A549 treated with DMSO at 1 μM for 4 hours (cell line): Measurements from ENCODE around the gene ELSPBP1. TPM values are rescaled to one million over a fixed set of nuclear protein-coding genes. Genes with fewer than 3 reads are reported as not detected.

ENCODE experiments used
- total RNA-seq: library from RNA; stranded (reverse); fragments of 200-300 nt; extraction: Qiagen RNA extraction; gene quantifications from 5 replicates; pipeline ENCODE4 v1.2.3, GENCODE V29; 2022; ENCODE audit warnings: low read depth

The ELSPBP1 gene
- total RNA-seq, result 0.10 TPM in 1 of 5 replicates, not detected in the others

DNA sequence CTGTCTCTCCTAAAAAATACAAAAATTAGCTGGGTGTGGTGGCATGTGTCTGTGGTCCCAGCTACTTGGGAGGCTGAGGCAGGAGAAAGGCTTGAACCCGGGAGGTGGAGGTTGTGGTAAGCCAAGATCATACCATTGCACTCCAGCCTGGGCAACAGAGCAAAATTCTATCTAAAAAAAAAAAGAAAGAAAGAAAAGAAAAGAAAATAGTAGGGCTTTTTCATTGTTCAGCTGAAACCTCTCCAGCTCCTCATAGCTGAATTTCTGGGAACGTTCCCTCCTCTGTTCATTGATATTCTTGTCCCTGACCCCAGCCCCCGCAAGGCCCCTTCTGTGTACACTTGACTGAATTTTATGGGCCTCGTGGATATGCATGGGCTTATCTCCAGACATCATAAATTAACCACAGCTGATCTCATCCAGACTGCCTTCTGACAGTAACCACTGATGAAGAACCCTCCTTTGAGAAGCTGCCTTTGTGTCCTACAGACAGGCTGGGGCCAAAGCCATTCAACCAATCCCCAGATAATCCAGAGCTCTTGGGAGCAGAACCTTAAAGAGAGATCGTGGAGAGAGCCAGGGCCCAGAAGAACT is at the start of gene ELSPBP1:
ELSPBP1 (plus strand) TSS at position 424 of the 594 bp plus-strand sequence. CDS start 14,036 bp downstream, outside the sequence.

DNA sequence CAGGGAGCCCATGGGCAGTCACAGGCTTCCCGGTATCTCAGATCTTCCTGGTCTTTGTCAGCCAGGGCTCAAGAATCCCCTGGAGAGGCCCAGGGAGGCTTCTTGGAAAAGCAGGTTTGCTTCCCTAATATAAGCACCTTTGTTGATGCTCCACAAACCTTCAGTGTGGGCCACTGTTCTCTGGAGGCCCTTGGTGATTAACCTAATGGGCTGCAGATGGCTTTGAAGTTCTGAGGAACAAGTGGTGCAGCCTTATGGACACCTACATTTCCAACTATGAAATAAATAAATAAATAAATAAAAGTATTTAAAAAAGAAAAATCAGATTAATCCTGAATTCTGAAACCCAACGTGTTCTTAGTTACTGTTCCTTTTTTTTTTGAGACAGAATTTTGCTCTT is 2.4 kb upstream of the ELSPBP1 start, which contains the start of gene BSPH1:
BSPH1 (minus strand) TSS at position 101 of the 400 bp plus-strand sequence; CDS start at position 12, 89 bp downstream.

DNA sequence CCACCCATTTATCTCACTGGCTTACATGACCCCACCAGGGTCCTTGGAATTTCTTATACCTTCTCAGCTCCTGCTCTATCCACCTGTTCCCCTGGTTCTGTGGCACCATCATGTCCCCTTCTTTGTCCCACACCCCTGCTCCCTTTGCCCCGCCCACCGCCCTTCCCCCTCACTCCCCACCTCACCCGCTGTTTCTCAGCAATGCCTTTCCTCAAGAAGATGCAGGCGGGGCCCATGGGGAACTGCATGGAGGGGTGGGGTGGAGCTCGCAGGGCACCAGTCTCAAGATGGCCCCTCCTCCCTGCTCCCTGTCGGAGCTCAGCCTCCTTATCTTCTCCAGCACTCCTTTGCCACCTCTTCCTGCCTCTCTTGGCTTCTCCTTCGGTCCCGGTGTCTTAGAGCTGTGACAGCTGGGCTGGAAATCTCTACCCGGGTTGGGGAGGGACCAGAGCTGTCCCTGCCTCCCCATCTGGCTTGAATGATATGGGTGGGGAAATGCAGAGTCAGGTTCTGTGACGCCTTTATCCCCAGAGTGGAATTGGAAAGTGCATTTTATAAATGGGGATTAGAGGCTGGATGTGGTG is 49.3 kb downstream of the ELSPBP1 start, which contains the start of gene CABP5:
CABP5 (minus strand) TSS at position 405 of the 584 bp plus-strand sequence; CDS start at position 248, 157 bp downstream.

Other genes with a start within 250 kb of the ELSPBP1 start
- gene NOP53, start 249.1 kb upstream of the ELSPBP1 start, total RNA-seq, result 227 to 326 TPM (median 233 TPM) in 5 replicates
- gene SELENOW, start 215.9 kb upstream of the ELSPBP1 start, total RNA-seq, result 102 to 159 TPM (median 147 TPM) in 5 replicates
- gene TPRX1, start 190.1 kb upstream of the ELSPBP1 start, total RNA-seq, result not detected in 5 replicates
- gene CRX, start 172.7 kb upstream of the ELSPBP1 start, total RNA-seq, result not detected in 5 replicates
- not detected in 5 replicates for gene TPRX2, start 135.4 kb upstream of the ELSPBP1 start, total RNA-seq
- gene SULT2A1, start 108.3 kb upstream of the ELSPBP1 start, total RNA-seq, result not detected in 5 replicates
- gene BSPH1, start 2.5 kb upstream of the ELSPBP1 start, total RNA-seq, result not detected in 5 replicates
- not detected in 5 replicates for gene CABP5, start 49.4 kb downstream of the ELSPBP1 start, total RNA-seq
- gene PLA2G4C, start 116.2 kb downstream of the ELSPBP1 start, total RNA-seq, result 9.6 to 14.9 TPM (median 12.7 TPM) in 5 replicates
- gene LIG1, start 175.7 kb downstream of the ELSPBP1 start, total RNA-seq, result 63.2 to 69.6 TPM (median 65.3 TPM) in 5 replicates
- gene ZSWIM9, start 176.0 kb downstream of the ELSPBP1 start, total RNA-seq, result 6.5 to 7.7 TPM (median 6.7 TPM) in 5 replicates